ENCODE measurements around the gene ADAMTSL4. TPM values are rescaled to one million over a fixed set of nuclear protein-coding genes. Genes with fewer than 3 reads are reported as not detected.
"Not testable (repeated sequence)": the region's sequence is repeated elsewhere in the genome, so short reads cannot be mapped to it uniquely, and the experiment has no call there.

ADAMTSL4 gene
- total RNA-seq, 3 donors from 2014 or later (not counting 1 experiment from before 2014, with no cell fraction given), result 1.7 to 2.9 (median 2.9) TPM

GRCh38 chr1:150568594-150568966 is 19.4 kb downstream of the ADAMTSL4 start:
- no peaks in the 10 kb centered on the region for H3K9me3 Mint-ChIP-seq
- intact Hi-C loops (cut with micrococcal nuclease), result loop anchor here (10.0 kb wide), 3 partner anchors 196 to 356 kb away; partner anchors contain the start of genes ANP32E, CTSS and SETDB1
- peak in 1 of 2 donors; percentile 45 for DNase-seq
- TF ChIP-seq CTCF (IDR thresholded peaks at IDR 0.05), result no peak
- Histone ChIP-seq H3K4me1 (ENCODE audit: control insufficient read depth, insufficient read depth, low read length) (peaks cover 100% of the 10 kb centered on the region), H3K27ac (ENCODE audit: low read length) (peak overlapping the region; percentile 95), H3K9me3 (ENCODE audit: control insufficient read depth, insufficient read depth, low read length) (no peaks in the 10 kb centered on the region), H3K36me3 (ENCODE audit: control insufficient read depth, insufficient read depth, low read length) (peaks cover 20% of the 10 kb centered on the region), H3K27me3 (ENCODE audit: control insufficient read depth, insufficient read depth, low read length) (no peaks in the 10 kb centered on the region), H3K4me3 (ENCODE audit: low read length) (peak overlapping the region; percentile 18)
- peak in 1 of 3 donors; percentile 0 for ATAC-seq
- peaks cover 6% of the 10 kb centered on the region for H3K36me3 Mint-ChIP-seq
- H3K27ac Mint-ChIP-seq, result peak overlapping the region; percentile 98 to 99
- H3K27me3 Mint-ChIP-seq (ENCODE audit: low read depth in 2 of 2), result no peaks in the 10 kb centered on the region
- H3K4me3 Mint-ChIP-seq, result peak overlapping the region; percentile 88
- peaks cover 75 to 83% of the 10 kb centered on the region in 2 donors for H3K4me1 Mint-ChIP-seq

- Histone ChIP-seq H3K27me3 (ENCODE audit: control insufficient read depth, insufficient read depth, low read length) (no peaks in the 10 kb centered on the region), H3K36me3 (ENCODE audit: control insufficient read depth, insufficient read depth, low read length) (peaks cover 62% of the 10 kb centered on the region), H3K27ac (ENCODE audit: low read length) (peak overlapping the region; percentile 53), H3K4me3 (ENCODE audit: low read length) (no peak overlapping the region), H3K4me1 (ENCODE audit: control insufficient read depth, insufficient read depth, low read length) (peaks cover 68% of the 10 kb centered on the region), H3K9me3 (ENCODE audit: control insufficient read depth, insufficient read depth, low read length) (no peaks in the 10 kb centered on the region)
- no peak for TF ChIP-seq CTCF (IDR thresholded peaks at IDR 0.05)
- 36% methylated on average over 4 of the region's 4 CpGs for WGBS (ENCODE audit: insufficient coverage)
- intact Hi-C loops (cut with micrococcal nuclease), result loop anchor here (5.0 kb wide), 1 partner anchor 484 kb away; the partner anchor contains the start of gene CDC42SE1
- ATAC-seq (no peak), DNase-seq (peak in 1 of 2 donors; percentile 42)
- H3K36me3 Mint-ChIP-seq, result peaks cover 34% of the 10 kb centered on the region
- H3K27ac Mint-ChIP-seq, result peak overlapping the region; percentile 96 to 99
- H3K9me3 Mint-ChIP-seq, result no peaks in the 10 kb centered on the region
- H3K4me3 Mint-ChIP-seq, result peak overlapping the region; percentile 57
- H3K4me1 Mint-ChIP-seq, result peaks cover 74 to 81% of the 10 kb centered on the region in 2 donors
- no peaks in the 10 kb centered on the region for H3K27me3 Mint-ChIP-seq (ENCODE audit: low read depth in 2 of 2)
Measured at GRCh38 chr1:150572918-150573647, 23.9 kb downstream of the ADAMTSL4 start.

- H3K27ac Mint-ChIP-seq, result peak overlapping the region; percentile 96 to 99
- not testable (repeated sequence) for H3K27me3 ChIP-seq (ENCODE audit: control insufficient read depth, insufficient read depth, low read length); ATAC-seq; H3K27me3 Mint-ChIP-seq (ENCODE audit: low read depth in 2 of 2); H3K9me3 Mint-ChIP-seq; H3K4me3 ChIP-seq (ENCODE audit: low read length); H3K9me3 ChIP-seq (ENCODE audit: control insufficient read depth, insufficient read depth, low read length)
- peak overlapping the region; percentile 53 for H3K27ac ChIP-seq (ENCODE audit: low read length)
- intact Hi-C loops (cut with micrococcal nuclease), result loop anchor here (5.0 kb wide), 1 partner anchor 484 kb away; the partner anchor contains the start of gene CDC42SE1
- 54% methylated on average over 13 of the region's 13 CpGs for WGBS (ENCODE audit: insufficient coverage)
- peaks cover 67% of the 10 kb centered on the region for H3K36me3 ChIP-seq (ENCODE audit: control insufficient read depth, insufficient read depth, low read length)
- peaks cover 40% of the 10 kb centered on the region for H3K36me3 Mint-ChIP-seq
- peaks cover 62% of the 10 kb centered on the region for H3K4me1 ChIP-seq (ENCODE audit: control insufficient read depth, insufficient read depth, low read length)
- peak in 1 of 2 donors; percentile 33 for DNase-seq
- H3K4me3 Mint-ChIP-seq, result peak overlapping the region; percentile 57
- H3K4me1 Mint-ChIP-seq, result peaks cover 72 to 78% of the 10 kb centered on the region in 2 donors
Measured at GRCh38 chr1:150573648-150574071, 24.5 kb downstream of the ADAMTSL4 start.

- H3K4me1 ChIP-seq (ENCODE audit: control insufficient read depth, insufficient read depth, low read length), result peaks cover 54% of the 10 kb centered on the region
- peaks cover 70% of the 10 kb centered on the region for H3K36me3 ChIP-seq (ENCODE audit: control insufficient read depth, insufficient read depth, low read length)
- no peak for TF ChIP-seq CTCF (IDR thresholded peaks at IDR 0.05)
- peak overlapping the region; percentile 100 for H3K4me3 Mint-ChIP-seq
- H3K27ac Mint-ChIP-seq, result peak overlapping the region; percentile 96 to 99
- H3K9me3 ChIP-seq (ENCODE audit: control insufficient read depth, insufficient read depth, low read length), result no peaks in the 10 kb centered on the region
- no peaks in the 10 kb centered on the region for H3K27me3 Mint-ChIP-seq (ENCODE audit: low read depth in 2 of 2)
- ATAC-seq (no peak), DNase-seq (peak in 1 of 2 donors; percentile 51)
- WGBS (ENCODE audit: insufficient coverage), result 46% methylated on average over 4 of the region's 6 CpGs
- H3K36me3 Mint-ChIP-seq, result peaks cover 40% of the 10 kb centered on the region
- no peaks in the 10 kb centered on the region for H3K27me3 ChIP-seq (ENCODE audit: control insufficient read depth, insufficient read depth, low read length)
- no peaks in the 10 kb centered on the region for H3K9me3 Mint-ChIP-seq
- peak overlapping the region; percentile 46 for H3K27ac ChIP-seq (ENCODE audit: low read length)
- H3K4me3 ChIP-seq (ENCODE audit: low read length), result peak overlapping the region; percentile 79
- intact Hi-C loops (cut with micrococcal nuclease), result loop anchor here (5.0 kb wide), 1 partner anchor 483 kb away; the partner anchor contains the start of gene CDC42SE1
- peaks cover 67 to 70% of the 10 kb centered on the region in 2 donors for H3K4me1 Mint-ChIP-seq
Measured at GRCh38 chr1:150574260-150575071, 25.3 kb downstream of the ADAMTSL4 start.
